NCI-H2171 treated with DMSO at 0.1 percent for 48 hours (cell line): ENCODE data around the gene SLC2A6.

ENCODE experiments used
- DNase-seq: peaks from one replicate; lab custom pipeline; 2025; lab: John Stamatoyannopoulos, UW

The SLC2A6 gene, protein sequence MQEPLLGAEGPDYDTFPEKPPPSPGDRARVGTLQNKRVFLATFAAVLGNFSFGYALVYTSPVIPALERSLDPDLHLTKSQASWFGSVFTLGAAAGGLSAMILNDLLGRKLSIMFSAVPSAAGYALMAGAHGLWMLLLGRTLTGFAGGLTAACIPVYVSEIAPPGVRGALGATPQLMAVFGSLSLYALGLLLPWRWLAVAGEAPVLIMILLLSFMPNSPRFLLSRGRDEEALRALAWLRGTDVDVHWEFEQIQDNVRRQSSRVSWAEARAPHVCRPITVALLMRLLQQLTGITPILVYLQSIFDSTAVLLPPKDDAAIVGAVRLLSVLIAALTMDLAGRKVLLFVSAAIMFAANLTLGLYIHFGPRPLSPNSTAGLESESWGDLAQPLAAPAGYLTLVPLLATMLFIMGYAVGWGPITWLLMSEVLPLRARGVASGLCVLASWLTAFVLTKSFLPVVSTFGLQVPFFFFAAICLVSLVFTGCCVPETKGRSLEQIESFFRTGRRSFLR

DNA sequence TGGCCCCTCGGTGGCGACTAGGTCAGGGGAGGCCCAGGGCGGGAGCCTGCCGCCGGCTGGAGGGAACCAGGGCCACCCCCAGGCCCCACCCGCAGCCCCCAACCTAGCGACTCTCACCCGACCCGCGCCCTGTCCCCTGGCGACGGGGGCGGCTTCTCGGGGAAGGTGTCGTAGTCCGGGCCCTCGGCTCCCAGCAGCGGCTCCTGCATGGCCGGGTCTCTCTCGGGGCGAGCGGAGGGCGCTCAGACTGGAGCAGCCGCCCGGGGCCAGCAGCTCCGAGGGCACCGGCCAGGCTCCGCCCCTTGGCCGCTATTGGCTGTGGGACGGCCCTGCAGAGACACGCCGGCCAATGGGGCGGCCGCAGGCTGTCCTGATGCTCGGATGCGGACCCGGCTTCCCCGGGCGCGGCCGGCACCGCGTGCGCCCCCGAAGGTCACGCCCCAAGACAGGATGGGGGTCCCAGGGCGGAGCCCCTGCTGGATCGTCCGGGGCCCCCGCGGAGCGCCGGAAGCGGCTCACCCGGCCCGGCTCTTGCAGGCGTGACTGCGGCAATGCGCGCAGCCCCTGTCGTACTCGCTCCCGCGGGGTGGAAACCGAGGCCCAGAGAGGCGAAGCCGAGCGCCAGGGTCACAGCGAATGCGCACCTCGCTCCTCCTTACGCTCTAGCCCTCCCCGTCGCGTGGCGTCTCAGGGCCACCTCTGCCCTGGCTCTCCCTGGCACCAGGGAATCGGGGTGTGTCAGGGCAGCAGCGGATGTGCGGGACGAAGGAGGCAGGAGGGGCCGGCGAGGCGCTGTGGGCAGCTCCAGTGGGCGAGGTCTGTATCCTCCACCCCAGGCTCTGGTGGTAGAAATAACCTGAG lies at the start of gene SLC2A6:
Gene SLC2A6, minus strand, starts transcription at position 249 of the 861 bp plus-strand sequence. Its CDS starts 40 bp downstream, at position 209.
- peak; percentile 92 for DNase-seq

DNA sequence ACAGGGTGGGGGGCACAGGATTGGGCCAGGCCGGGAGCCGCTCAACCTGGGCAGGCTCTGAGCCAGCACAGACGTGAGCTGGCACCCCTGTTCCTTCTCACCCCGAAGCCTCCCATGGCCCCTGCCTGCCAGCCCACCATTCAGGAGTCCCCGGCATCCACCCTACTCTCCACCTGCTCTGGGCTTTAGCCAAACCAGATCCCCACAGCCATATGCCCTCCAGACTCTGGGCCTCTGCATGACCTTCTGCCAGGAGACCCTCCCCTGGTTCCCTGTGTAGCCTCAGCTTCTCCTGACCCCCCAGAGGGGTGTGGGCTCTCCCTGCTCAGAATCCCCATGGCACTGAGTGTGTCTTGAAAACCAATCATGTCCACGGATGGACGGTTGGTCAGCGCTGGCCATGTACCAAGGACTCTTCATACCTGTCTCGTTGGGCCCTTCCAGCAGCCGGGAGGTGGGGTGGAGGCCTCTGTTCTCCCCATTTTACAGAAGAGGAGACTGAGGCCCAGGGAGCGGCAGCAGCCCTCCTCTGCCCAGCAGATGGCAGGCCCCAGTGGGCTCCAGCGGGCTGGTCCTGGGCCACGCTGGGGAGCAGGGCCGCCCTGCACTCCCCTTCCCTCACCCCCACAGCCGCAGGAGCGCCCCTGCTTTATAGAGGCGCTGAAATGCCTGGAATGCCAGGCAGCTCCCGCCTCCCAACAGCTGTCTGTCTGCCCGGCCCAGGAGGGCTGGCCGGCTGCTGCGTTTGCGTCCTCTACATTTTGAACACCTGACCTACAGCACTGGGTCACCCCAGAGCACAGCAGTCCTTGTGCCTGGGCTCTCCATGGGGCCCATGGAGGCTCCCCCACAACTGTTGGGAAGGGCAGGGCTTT lies 49.3 kb upstream of the SLC2A6 start:
- peak; percentile 46 for DNase-seq

DNA sequence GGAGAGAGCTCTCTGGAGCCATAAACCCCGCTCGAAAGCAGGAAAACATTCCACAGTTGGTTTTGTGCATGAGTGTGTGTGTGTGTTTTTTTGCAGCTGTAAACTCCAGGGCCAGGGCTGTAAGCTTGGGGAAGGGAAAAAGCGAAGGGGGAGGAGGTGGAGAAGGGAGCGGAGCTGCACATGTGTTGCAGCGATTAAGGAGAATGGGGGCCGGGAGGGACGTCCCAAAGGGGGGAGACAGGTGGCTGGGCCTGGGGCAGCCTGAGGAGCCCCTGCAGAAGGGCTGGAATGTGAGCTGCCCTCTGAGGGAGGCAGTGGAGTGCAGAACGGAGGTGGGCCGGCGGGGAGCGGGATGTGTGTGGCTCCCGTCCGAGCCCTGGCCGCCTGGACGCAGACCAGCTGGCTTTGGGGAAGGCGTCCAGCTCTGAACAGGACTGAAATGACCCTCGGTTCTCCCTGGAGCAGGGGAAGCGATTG lies 48.6 kb upstream of the SLC2A6 start:
- no peak for DNase-seq

DNA sequence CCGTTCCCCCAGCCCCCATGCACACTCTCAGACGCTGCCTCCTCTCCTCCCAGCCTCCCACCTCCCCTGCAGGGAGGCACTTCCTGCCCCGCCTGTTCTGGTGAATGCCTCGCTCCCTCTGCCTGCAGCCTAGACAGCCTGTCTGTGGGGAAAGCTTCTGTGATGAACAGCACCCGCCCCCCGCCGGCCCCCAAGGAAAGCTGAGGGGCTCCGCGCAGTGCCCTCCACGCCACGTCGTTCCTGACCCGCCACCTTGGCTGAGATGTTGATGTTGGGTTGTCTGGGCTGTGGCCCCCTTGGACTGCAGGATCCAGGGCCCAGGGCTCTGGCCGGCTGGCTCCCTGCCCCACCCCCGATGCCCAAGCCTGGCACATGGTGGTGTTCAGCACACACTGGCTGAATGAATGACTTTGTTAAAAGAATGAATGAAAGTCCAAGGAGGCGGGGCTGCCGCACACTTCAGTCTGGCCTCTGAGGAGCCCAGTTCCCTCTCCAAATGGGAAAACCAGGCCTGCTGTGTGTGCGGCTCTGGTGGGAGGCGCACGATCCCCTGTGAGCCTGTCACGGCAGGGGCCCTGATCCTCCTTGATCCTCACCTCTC lies 47.9 kb upstream of the SLC2A6 start:
- DNase-seq, result no peak

DNA sequence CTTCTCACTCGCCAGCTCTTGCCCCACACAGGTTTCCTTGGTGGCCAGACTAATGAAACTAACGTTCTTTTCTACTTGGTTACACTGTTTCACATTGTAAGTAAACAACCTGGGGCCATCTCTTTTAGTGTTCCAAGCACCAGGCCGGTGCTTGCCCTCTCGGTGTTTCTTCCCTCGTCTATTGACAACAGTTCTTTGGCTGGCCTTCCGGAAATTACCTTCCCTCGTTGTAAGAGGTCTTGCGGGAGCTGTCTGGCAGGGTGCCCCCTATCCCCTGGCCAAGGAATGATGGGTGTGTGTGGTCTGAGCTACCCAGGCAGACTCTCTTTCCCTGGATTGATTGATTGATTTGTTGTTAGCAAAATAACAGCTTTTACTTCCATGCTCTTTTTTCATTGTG lies 46.8 kb upstream of the SLC2A6 start:
- DNase-seq, result no peak

DNA sequence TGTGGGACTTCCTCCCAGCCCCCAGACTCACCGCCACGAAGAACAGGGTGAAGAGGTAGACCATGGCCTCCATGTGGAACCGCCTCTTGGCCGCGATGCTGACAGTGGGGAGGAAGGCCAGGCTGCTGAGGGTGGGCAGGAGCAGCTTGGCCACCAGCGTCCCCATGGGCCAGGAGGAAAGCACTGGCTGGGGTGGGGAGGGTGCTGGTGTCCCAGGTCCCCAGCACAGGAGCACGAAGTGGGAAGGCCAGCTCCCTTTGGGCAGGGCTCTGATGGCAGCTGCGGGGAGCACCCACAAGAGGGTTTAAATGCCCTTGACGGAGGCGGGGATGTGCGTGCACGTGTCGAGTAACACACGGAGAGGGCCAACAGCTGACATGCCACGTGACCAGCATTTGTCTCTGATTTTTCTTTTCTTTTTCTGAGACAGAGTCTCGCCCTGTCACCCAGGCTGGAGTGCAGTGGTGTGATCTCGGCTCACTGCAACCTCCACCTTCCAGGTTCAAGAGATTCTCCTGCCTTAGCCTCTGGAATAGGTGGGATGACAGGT lies 45.9 kb upstream of the SLC2A6 start, which contains the start of gene MYMK:
Gene MYMK, minus strand, starts transcription at position 281 of the 550 bp plus-strand sequence. Its CDS starts 115 bp downstream, at position 166.
- DNase-seq, result no peak

DNA sequence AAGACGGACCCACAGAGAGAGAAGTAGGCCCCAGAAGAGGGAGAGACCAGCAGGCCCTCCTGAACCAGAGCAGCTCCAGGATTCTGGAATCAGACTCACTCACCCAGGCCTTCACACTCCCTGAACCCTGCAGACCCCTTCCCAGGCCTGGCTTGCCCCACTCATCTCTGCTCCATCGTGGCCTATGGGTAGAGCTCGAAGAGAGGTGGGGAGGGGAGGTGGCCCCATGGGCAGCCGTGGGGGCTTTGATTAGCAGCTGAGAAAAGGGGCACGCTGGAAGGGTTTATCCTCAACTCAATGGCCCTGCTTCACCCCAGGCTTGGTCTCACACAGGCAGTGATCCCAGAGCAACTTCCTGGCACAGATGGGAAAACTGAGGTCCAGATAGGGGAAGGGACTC lies 45.2 kb upstream of the SLC2A6 start:
- no peak for DNase-seq

DNA sequence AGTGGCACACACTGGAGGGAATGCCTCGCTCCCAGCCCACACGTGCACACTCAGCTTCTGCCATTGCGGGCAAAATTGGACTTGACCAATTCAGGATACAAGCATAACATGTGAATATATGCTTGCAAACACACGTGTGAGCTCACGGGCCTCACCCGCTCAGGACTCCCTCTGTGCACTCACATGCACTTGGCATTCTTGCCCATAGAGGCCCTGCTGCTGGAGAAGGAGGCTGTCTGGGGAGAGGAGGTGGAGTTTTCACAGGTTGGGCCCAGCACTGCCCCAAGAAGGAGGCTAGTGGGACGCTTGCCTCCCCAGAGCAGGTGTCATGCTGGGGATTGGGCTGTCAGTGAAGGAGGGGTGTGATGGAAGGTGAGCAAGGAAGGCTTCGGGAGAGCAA lies 44.2 kb upstream of the SLC2A6 start:
- DNase-seq, result no peak

DNA sequence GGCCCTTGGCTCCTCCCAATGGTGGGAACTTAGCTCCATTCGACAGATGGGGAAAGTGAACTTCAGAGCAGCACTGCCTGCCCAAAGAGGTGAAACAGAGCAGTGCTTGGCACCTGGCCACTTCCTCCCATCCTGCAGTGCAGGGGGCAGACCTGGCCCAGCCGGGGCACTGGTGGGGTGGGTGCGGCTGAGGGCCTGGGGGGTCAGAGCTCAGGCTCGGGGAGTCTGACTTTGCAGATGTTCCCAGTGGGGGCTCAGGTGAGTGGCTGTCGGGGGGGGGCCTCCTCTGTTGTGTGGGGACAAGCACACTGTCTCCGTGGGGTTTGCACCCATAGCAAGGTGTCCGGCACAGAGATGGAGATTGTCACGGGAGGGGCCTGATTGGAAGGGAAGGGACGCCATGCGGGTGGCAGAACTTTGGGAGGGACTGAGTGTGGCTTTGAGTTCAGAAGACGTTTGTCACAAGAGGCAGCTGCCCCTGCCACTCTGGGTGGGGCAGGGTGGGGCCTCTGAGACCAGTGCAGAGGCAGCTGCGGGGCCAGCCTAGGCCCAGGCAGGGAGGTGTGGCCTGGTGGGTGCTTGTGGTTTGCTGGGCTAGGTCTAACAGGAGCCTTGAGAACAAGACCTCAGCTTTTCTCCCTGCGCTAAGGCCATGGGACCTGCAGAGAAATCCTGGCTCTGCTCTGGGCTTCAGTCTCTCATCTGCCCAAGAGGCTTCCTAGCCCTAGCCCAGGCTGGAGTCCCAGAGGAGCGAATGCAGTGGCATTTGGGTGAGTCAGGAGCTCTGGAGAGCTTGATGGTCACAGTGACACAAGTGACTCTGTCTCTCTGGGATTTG lies 43.4 kb upstream of the SLC2A6 start:
- DNase-seq, result peak; percentile 93

DNA sequence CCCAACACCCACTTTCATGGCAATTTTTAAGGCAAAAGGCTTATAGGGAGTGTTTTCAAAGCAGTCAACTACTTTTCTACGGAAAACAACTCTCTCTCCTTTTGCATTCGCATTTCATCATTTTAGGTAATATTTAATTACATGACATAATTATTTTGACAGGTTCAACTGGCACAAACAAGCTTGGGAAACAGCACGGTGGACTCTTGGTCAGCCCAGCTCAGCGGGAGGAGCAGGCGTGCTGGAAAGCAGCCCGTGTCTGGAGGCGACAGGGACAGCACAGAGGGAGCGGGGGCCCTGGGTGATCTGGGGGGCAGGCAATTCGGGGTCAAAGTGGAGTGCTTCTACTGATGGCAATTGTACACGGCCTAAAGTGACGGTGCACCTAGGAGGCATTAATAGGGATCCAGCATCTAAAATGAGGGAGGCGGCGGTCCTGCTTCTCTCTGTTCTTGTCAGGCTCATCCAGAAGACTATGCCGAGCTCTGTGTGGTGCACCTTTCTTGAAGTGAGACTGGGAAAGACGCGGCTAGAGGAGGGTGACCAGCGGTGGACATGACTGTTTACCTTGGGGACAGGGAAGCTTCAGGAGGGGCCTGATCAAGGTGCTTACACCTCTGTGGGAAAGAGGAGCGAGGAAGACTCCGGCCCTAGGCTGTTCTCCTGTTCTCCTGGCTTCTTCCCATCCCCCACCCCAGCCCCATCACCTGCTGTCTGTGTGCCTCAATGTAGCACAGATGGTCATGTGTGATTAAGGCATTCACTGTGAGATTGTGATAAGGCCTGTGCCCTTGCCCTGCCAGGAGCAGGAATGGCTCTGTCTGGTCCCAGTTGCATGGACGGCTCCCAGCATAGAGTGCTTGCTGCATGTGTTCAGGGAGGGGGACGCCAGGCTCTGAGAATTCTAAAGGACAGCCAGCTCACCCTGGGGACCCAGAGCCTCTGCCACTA lies 42.5 kb upstream of the SLC2A6 start:
- peak; percentile 93 for DNase-seq

DNA sequence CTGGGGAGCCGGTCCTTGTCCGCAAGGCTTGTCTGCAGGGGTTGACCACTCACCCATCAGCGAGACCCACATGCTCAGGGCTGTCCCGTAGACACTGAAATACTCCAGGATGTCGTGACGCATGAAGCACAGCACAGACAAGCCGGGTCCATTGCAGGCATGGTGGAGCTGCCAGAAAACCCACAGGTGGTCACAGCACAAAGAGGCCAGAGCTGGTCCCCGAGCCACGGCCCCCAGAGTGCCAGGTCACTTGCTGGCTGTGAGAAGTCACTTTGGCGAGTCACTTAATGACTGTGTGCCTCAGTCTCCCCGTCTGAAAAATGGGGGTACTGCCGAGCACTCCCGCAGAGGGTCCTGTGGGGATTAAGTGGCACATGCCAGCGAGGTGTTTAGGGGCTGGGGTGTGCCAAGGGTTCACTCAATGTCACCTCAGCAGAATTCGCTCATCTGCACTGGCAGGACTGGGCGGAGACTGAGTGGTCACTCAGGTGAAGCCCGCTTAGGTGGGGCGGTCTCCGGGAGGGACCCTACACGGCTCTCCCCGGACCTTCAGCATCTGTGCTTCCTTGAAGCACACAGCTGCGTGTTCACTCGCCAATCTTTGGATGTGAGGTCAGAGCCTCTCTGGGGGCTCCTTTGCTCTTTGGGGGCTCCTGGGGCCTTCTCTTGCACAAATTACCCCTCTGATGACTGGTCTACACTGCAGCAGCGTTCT lies 41.4 kb upstream of the SLC2A6 start:
- no peak for DNase-seq

DNA sequence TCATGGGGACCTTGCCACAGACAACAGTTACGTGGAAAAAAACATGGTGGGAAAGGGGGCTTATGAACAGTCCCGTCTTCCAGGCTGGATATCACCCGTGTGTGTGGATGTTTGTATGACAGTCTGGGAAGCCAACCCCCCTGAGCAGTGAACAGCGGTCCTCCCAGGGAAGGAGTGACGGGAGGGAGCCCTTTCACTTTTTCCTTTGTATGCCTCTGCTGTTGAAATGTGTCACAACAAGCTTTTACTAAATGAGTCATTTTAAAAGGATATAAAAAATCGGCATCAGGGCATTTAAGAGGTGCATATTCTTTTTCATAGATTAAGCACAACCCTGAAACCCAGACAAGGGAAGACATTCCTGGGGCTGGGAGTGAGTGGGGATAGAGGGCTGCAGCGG lies 40.8 kb upstream of the SLC2A6 start:
- DNase-seq, result no peak

DNA sequence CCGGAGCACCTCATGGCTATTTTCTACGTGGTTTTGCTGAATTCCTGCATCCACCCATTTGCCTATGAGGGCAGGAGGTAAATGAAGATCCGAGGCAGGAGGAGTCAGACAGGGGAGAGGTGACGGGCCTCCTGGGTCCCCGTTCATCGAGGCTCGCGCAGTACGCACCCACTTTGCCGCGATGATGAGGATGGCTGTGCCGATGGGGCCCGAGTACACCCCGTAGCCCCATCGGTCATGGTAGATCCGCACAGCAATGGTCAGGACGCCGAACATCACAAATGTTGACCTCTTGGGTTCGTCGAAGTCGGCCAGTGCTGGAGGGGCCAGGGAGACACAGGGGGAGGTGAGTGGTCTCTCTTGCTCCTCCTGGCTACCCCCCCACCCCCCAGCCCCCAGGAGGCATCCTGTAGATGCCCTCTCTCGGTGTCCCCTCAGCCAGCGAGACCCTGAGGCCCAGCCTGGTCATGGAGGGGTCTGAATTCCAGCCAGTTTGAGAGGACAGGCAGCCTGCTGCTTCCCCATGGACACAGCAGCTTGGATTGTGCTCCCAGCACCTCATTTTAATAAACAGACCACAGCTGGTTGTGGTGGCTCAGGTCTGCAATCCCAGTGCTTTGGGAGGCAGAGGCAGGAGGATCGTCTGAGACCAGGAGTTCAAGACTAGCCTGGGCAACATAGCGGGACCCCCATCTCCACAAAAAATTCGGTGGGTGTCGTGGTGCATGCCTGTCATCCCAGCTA lies 40.0 kb upstream of the SLC2A6 start:
- DNase-seq, result no peak

DNA sequence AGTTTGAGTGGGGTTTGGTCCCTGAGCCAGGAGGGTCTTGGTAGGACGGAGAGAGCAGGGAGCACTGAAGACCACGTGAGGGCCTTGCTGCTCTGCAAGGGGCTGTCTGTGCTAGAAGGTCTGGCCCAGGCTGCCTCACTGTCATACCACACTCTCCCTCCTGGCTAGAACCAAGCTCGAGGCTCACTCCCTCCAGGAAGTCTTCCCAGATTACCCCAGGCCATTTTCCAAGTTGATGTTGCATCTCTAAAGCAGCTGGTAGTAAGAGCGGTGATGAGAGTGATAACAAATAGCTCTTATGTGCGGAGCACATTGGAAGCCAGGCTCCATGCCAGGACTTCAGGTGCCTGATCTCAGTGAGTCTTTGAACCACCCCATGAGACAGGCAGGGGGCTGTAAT lies 39.3 kb upstream of the SLC2A6 start:
- DNase-seq, result peak; percentile 39

DNA sequence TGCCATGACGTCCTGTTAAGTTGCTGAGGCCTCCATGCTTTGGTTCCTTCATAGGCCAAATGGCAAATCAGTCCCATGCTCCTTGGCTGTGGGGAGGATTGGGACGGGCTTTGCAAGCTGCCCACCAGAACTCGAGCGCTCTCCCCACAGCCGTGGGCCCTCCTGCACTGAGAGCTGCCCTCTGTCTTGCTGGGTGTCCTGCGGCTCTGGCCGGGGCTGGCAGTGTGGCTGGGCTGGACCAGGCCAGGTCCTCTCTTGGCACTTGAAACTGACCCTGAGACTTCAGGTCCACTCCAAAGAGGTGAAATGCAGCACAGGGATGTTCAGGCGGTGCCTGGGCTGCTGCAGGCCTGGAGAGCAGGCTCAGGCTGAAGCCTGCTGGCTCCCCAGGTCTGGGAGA lies 38.8 kb upstream of the SLC2A6 start:
- DNase-seq, result no peak

DNA sequence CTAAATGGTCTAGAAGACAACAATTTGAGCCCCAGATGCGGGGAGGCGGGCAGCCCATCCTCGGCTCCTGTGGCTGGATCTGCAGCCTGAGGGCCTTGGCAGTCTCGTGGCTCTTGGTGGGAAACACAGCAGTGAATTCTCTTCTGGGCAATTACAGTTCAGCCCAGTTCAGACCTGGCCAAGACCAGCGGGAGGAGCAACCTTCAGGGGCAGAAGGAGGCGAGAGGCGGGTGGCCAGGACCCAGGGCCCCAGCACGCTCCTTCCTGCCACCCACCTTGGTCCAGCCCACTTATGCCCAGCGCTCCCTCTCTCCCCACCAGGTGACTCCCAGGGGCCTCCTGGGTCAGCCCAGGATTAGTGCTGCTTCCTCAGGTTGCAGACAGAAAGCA lies 38.1 kb upstream of the SLC2A6 start:
- DNase-seq, result no peak

DNA sequence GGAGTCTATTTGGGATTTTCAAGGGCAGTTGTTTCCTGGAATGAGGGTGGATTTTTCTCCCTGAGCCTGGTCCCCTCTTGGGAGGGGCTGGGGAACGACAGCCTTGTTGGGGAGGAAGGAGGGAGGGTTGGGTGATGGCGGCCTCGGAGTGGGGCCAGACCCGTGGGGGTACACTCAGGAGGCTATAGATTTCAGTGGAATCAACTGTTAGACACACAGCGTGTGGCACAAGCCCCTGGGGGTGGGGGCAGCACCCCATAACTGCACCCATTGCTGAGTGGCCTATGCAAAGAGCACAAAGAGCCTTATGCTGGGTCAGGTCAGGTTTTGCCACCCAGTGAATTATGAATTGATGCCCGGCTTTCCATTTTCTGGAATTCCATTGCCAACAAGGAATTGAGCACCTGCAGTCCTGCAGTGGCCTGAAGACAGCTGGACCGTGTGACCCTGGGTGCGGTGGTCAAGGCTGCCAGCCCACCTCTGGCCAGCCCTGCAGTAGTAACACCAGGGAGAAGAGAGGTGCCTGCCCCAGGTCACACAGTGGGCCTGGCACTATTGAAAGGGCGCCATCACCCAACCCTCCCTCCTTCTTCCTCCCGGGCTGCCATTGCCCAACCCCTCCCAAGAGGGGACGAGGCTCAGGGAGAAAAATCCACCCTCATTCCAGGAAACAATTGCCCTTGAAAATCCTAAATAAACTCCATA lies 37.5 kb upstream of the SLC2A6 start:
- no peak for DNase-seq
